ENCODE measurements around the gene FBXO15.

Gene FBXO15

GRCh38 chr18:74172697-74173433 lies 25.2 kb upstream of the FBXO15 start:
- Mint-ChIP-seq H3K27me3 (peaks cover 28% of the 10 kb centered on the region), H3K4me3 (no peak overlapping the region), H3K4me1 (peaks cover 2% of the 10 kb centered on the region), H3K27ac (no peak overlapping the region), H3K36me3 (ENCODE audit: low read depth) (no peaks in the 10 kb centered on the region), H3K9me3 (no peaks in the 10 kb centered on the region)
- no peak for ATAC-seq
- no peak for DNase-seq

- H3K4me1 Mint-ChIP-seq: peaks cover 2% of the 10 kb centered on the region
- H3K9me3 Mint-ChIP-seq: no peaks in the 10 kb centered on the region
- peaks cover 28% of the 10 kb centered on the region for H3K27me3 Mint-ChIP-seq
- no peaks in the 10 kb centered on the region for H3K36me3 Mint-ChIP-seq (ENCODE audit: low read depth)
- ATAC-seq (no peak), DNase-seq (no peak)
- no peak overlapping the region for H3K27ac Mint-ChIP-seq
- H3K4me3 Mint-ChIP-seq: peak overlapping the region; percentile 13
Measured at GRCh38 chr18:74171910-74172606, 24.4 kb upstream of the FBXO15 start.

- DNase-seq: no peak
- Mint-ChIP-seq H3K36me3 (ENCODE audit: low read depth) (peaks cover 4% of the 10 kb centered on the region), H3K27ac (no peak overlapping the region), H3K4me1 (peaks cover 5% of the 10 kb centered on the region), H3K4me3 (no peak overlapping the region), H3K9me3 (no peaks in the 10 kb centered on the region), H3K27me3 (peaks cover 5% of the 10 kb centered on the region)
- no peak for ATAC-seq
Measured at GRCh38 chr18:74166386-74166785, 18.8 kb upstream of the FBXO15 start.

GRCh38 chr18:74163019-74163660 lies 15.5 kb upstream of the FBXO15 start:
- Mint-ChIP-seq H3K9me3 (no peaks in the 10 kb centered on the region), H3K27me3 (no peaks in the 10 kb centered on the region), H3K4me3 (no peak overlapping the region), H3K36me3 (ENCODE audit: low read depth) (peaks cover 23% of the 10 kb centered on the region), H3K4me1 (peaks cover 5% of the 10 kb centered on the region), H3K27ac (no peak overlapping the region)
- ATAC-seq: no peak
- DNase-seq: no peak

GRCh38 chr18:74155276-74155675 lies 7.6 kb upstream of the FBXO15 start:
- Mint-ChIP-seq H3K9me3 (no peaks in the 10 kb centered on the region), H3K27ac (no peak overlapping the region), H3K4me3 (no peak overlapping the region), H3K36me3 (ENCODE audit: low read depth) (peaks cover 54% of the 10 kb centered on the region), H3K27me3 (no peaks in the 10 kb centered on the region), H3K4me1 (peaks cover 31% of the 10 kb centered on the region)
- DNase-seq (no peak), ATAC-seq (no peak)

GRCh38 chr18:74154716-74155115 lies 7.1 kb upstream of the FBXO15 start:
- peaks cover 57% of the 10 kb centered on the region for H3K36me3 Mint-ChIP-seq (ENCODE audit: low read depth)
- no peaks in the 10 kb centered on the region for H3K27me3 Mint-ChIP-seq
- H3K4me3 Mint-ChIP-seq: no peak overlapping the region
- no peak overlapping the region for H3K27ac Mint-ChIP-seq
- H3K9me3 Mint-ChIP-seq: no peaks in the 10 kb centered on the region
- DNase-seq: no peak
- no peak for ATAC-seq
- H3K4me1 Mint-ChIP-seq: peaks cover 36% of the 10 kb centered on the region

- no peak for DNase-seq
- H3K27ac Mint-ChIP-seq: no peak overlapping the region
- H3K4me1 Mint-ChIP-seq: peaks cover 46% of the 10 kb centered on the region
- no peak overlapping the region for H3K4me3 Mint-ChIP-seq
- H3K9me3 Mint-ChIP-seq: no peaks in the 10 kb centered on the region
- H3K27me3 Mint-ChIP-seq: no peaks in the 10 kb centered on the region
- ATAC-seq: no peak
- H3K36me3 Mint-ChIP-seq (ENCODE audit: low read depth): peaks cover 63% of the 10 kb centered on the region
Measured at GRCh38 chr18:74153793-74154192, 6.2 kb upstream of the FBXO15 start.

GRCh38 chr18:74153377-74153776 lies 5.7 kb upstream of the FBXO15 start:
- H3K27me3 Mint-ChIP-seq: no peaks in the 10 kb centered on the region
- H3K9me3 Mint-ChIP-seq: no peaks in the 10 kb centered on the region
- peaks cover 47% of the 10 kb centered on the region for H3K4me1 Mint-ChIP-seq
- peaks cover 63% of the 10 kb centered on the region for H3K36me3 Mint-ChIP-seq (ENCODE audit: low read depth)
- DNase-seq (no peak), ATAC-seq (no peak)
- peak overlapping the region; percentile 13 for H3K27ac Mint-ChIP-seq
- no peak overlapping the region for H3K4me3 Mint-ChIP-seq

GRCh38 chr18:74152857-74153256 lies 5.2 kb upstream of the FBXO15 start:
- Mint-ChIP-seq H3K4me3 (no peak overlapping the region), H3K9me3 (no peaks in the 10 kb centered on the region), H3K27me3 (no peaks in the 10 kb centered on the region), H3K27ac (peak overlapping the region; percentile 13), H3K36me3 (ENCODE audit: low read depth) (peaks cover 60% of the 10 kb centered on the region), H3K4me1 (peaks cover 52% of the 10 kb centered on the region)
- ATAC-seq (no peak), DNase-seq (no peak)

GRCh38 chr18:74152270-74152669 lies 4.6 kb upstream of the FBXO15 start:
- Mint-ChIP-seq H3K36me3 (ENCODE audit: low read depth) (peaks cover 61% of the 10 kb centered on the region), H3K27ac (no peak overlapping the region), H3K4me1 (peaks cover 55% of the 10 kb centered on the region)

GRCh38 chr18:74149878-74150277 lies 2.2 kb upstream of the FBXO15 start:
- Mint-ChIP-seq H3K27me3 (peaks cover 2% of the 10 kb centered on the region), H3K27ac (peak overlapping the region; percentile 98), H3K36me3 (ENCODE audit: low read depth) (peaks cover 52% of the 10 kb centered on the region), H3K4me3 (peak overlapping the region; percentile 98), H3K4me1 (peaks cover 63% of the 10 kb centered on the region), H3K9me3 (no peaks in the 10 kb centered on the region)
- ATAC-seq (no peak), DNase-seq (no peak)

More at GRCh38 chr18:74152270-74152669, 4.6 kb upstream of the FBXO15 start:
- ATAC-seq (no peak), DNase-seq (no peak)
- no peaks in the 10 kb centered on the region for H3K9me3 Mint-ChIP-seq
- peaks cover 2% of the 10 kb centered on the region for H3K27me3 Mint-ChIP-seq
- no peak overlapping the region for H3K4me3 Mint-ChIP-seq

- Mint-ChIP-seq H3K36me3 (ENCODE audit: low read depth) (peaks cover 50% of the 10 kb centered on the region), H3K4me3 (peak overlapping the region; percentile 98), H3K4me1 (peaks cover 60% of the 10 kb centered on the region), H3K27me3 (peaks cover 4% of the 10 kb centered on the region), H3K27ac (peak overlapping the region; percentile 98), H3K9me3 (no peaks in the 10 kb centered on the region)
- DNase-seq (no peak), ATAC-seq (no peak)
Measured at GRCh38 chr18:74148543-74149070, 973 bp upstream of the FBXO15 start.

- Mint-ChIP-seq H3K36me3 (ENCODE audit: low read depth) (peaks cover 39% of the 10 kb centered on the region), H3K9me3 (no peaks in the 10 kb centered on the region), H3K4me3 (peak overlapping the region; percentile 98), H3K4me1 (peaks cover 50% of the 10 kb centered on the region), H3K27ac (peak overlapping the region; percentile 98), H3K27me3 (peaks cover 4% of the 10 kb centered on the region)
- no peak for ATAC-seq
- no peak for DNase-seq
Measured at GRCh38 chr18:74147491-74147778, 199 bp downstream of the FBXO15 start.

GRCh38 chr18:74146756-74147155 lies 878 bp downstream of the FBXO15 start:
- DNase-seq: no peak
- Mint-ChIP-seq H3K9me3 (no peaks in the 10 kb centered on the region), H3K4me3 (peak overlapping the region; percentile 98), H3K27ac (peak overlapping the region; percentile 98), H3K27me3 (peaks cover 4% of the 10 kb centered on the region), H3K4me1 (peaks cover 46% of the 10 kb centered on the region), H3K36me3 (ENCODE audit: low read depth) (peaks cover 35% of the 10 kb centered on the region)
- ATAC-seq: no peak

GRCh38 chr18:74142252-74142651 lies 5.4 kb downstream of the FBXO15 start:
- Mint-ChIP-seq H3K36me3 (ENCODE audit: low read depth) (no peaks in the 10 kb centered on the region), H3K9me3 (no peaks in the 10 kb centered on the region), H3K27me3 (peaks cover 7% of the 10 kb centered on the region), H3K4me3 (no peak overlapping the region), H3K4me1 (peaks cover 50% of the 10 kb centered on the region), H3K27ac (no peak overlapping the region)
- ATAC-seq (no peak), DNase-seq (no peak)

All from activated naive CD8-positive, alpha-beta T cell treated with anti-CD3 and anti-CD28 coated beads, Interleukin-2, amount 50 U/mL, for 24 hours (primary cell).